NCI-H345 (cell line): ENCODE data around the gene ADAMTSL3.

Experiments used
- DNase-seq: peaks from one replicate; lab custom pipeline; 2025; lab: John Stamatoyannopoulos, UW

ADAMTSL3 gene

DNA sequence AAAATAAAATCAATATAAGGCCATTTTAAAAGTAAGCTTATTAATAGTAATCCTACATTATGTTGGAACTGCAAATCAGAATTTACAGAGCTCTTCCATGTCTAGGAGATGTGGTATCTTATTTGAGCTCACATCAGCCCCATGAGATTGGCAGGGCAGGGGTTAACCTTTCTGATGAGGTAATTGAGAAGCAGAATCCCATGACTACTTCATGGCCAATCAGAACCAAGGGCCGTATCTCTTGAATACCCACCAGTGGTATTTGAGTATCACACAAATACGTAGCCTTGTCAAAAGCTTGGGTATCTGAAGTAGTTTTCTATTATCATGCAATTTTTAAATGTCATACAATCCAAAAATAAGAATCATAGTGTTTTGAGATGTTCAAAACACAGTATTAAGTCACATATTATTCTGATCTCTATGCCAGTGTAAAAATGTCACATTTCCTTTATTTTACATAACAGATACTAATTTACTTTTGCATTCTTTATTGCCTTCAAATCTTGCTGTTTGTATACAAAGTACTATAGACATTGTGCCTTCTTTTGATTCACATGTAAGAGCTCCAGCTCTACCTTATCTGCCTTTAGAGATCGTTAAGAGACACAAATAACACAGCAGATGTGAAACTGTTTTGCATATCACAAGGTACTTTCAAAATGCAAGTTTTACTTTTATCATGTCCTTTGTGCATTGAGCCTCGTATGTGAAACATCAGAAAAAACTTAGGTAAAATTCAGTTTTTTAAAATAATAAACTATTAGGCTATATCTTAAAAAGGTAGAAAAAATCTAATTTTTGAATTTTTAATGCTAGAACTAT lies 329.9 kb downstream of the ADAMTSL3 start:
- no peak for DNase-seq

DNA sequence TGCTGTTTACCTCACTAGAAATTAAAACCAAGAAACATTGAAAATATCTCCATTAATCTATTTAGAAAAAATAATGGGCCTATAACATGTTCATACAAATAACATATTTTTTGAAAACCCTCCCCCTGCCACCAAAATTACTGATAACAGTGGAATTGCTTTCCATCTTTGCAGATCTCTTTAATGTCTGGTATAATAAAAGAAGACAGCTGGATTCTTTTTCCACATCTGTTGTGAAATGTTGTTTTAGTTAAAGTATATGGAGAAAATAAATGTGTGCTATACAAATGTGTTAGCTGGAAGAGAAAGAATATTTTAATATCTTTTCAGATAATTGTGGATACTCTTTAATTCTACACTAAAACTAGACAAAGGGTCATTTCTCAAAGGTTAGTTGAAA lies 330.7 kb downstream of the ADAMTSL3 start:
- no peak for DNase-seq

DNA sequence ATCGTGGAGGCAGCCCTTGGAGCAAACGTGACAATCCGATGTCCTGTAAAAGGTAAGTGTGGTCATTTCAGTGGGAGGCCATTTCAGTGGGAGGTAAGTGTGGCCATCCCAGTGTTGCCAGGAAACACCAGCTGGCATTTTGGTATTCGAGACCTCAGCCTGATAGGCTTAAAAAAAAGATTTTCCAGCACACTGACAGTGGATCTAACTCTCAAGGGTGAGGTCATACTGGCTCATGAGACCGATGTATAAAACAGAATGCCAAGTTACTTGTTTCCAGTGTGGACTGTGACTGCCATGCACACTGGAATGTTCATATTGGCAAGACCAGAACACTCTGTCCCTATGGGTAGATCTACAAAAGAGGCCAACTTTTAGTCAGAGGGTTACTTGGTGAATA lies 337.2 kb downstream of the ADAMTSL3 start:
- no peak for DNase-seq

DNA sequence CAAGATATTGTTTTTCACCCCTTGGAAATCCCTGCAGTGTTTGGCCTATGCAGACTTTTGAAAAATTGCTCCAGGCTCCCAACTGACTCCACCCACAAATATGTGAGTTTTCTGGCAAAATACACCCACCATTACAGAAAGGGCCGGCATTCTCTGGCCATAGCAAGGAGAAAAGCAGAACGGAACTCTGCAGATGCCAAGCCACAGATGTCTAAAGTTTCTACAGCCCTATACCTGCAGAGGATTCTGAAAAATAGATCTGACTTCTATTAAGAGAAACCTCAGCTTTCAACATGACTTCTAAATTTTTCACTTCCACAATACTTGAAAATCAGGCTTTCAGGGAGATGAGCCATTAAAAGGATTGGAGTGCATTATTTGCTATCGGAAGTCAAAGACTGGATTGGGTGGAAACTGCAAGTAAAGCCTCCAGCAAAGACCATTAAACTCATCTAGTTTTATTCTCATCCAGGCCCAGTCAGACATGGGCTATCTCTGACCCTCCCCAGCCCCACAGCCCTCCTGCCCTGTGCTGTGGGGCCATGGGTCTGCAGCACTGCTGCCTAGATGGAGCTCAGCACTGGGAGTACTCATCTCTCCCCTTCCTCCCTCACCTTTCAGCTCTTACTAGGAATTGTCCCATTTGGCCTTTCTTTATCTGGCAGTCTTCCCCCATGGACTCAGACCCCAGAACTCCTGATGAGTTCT lies 338.6 kb downstream of the ADAMTSL3 start:
- no peak for DNase-seq

DNA sequence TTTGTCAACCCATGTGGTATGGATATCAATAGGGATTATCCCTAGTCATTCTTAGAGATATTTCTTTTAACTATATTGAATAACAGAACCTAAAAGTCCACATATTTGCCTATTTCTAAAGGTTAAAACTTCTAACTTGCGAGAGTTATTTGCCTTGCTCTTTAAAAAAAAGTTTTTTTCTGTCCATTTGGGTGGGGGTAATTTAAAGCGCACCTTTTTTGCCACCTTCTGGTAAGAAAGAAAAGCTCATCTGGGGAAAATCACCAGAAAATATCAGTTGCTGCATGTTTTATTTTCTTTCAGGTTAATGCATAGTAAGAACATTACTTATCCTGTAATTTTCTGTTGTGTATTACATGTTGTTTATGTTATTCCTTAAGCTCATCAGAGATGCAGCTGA lies 339.7 kb downstream of the ADAMTSL3 start:
- no peak for DNase-seq

DNA sequence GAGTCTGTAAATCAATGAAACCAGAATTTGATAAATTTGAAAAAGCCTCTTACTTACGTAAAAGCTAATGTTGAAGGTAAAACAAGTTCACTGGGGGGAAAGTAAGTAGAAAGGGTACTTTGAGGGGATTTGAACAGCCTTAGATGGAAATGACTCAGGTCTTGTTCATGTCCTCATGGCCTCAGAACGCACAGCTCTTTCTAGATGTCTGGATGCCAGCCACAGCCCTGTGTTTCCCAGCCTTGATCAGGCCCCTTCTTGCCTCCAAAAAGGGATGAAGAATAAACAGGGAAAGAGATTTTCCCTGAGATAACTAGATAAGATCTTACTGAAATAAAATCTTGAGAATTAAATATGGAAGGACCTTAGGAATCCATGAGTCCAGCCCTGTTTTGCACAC lies 344.6 kb downstream of the ADAMTSL3 start:
- no peak for DNase-seq

DNA sequence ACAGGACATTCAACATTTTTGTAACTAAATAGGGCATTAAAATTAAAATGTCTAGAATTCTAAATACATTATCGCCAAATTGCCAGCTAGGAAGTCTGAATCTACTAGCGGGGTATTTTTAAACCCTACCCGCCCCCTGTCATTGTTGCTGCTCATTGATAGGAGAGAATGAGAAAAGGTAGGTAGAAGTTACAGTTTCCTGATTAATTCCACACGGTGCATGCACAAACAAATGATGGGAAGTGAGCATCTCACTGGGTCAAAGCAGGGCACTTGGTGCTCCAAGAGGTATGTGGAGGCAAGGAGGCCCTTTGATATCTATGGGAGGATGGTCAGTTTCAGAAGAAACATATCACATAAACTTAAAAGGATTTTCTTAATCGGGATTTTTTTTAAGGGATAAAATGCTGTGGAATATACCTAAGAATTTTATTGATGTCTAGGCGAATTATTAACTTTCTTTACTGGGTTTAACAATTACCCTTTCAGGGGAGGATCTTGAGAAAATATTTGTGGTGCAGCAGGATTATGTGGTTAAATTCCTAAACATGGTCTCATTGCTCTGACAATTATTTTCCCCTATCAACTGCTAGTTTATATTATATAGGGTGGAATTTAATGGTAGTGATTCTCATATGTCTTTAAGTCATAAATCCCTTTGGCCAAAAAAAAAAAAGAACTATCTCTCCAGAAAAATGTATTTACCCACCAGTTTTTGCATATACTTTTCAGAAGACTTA lies 345.6 kb downstream of the ADAMTSL3 start:
- DNase-seq = no peak

DNA sequence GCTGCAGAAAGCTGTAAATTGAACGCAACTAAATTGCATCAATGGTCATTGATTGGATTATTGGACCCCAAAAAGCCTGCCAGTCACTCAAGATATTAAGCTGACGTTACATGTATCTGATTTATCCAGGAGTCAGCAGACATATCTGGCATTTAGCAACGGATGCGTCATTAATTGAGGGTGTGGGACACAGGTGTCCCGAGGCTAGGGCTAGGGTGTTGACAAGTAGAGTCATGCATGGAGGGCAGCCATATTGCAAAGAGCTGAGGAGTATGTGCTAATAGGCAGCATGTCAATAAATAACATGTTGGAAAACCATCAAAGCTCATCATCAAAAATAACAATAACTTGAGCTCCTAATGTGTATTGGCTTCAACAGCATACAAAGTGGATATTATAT lies 347.1 kb downstream of the ADAMTSL3 start:
- DNase-seq = no peak

DNA sequence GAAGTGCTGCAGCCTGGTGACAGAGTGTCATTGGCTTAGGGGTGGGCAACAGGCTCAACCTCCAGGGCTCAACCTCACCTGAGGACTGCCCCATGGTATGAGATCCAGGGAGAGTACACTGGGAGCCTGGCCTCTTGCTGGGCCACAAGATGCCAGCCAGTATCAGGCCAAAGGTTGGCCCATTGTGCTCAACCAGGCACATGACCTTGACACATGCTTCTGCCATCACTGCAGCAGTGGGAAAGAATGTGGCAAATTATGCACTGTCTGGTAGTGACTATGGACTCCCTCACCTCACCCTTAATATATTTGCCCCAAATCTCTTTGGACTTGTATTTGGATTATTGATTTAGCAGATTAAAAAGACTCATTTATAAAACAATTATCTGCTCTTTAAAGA lies 347.7 kb downstream of the ADAMTSL3 start:
- DNase-seq = no peak

DNA sequence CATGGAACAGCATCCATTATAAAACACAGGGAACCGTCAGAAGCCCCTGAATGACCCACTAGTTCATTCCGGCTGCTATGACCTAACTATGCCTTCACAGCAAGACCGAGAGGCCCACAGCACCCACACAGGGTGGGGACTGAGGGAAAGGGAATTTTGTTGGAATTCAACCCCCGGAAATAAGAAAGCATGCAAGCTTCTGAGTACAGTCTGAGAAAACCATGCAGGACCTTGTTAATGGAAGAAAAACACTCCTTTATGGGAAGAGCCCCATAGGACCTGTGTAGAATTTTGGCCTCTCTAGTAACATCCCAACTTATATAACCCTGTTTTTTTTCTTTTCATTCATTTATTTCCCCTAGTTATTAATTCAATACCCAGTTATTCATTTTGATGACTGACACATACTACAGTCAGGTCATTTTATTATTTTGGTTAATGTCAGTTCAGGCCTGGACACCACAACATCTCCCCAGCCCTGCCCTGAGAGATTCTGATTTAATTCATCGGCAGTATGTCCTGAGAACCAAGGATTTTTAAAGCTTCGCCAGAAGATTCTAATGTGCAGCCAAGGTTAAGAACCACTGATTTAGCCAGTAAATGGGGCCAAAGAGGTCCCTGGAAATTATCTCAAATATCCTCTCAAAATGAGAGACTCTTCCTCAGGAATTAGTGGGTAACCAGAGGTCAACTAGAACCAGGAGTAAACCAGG lies 350.0 kb downstream of the ADAMTSL3 start:
- no peak for DNase-seq

DNA sequence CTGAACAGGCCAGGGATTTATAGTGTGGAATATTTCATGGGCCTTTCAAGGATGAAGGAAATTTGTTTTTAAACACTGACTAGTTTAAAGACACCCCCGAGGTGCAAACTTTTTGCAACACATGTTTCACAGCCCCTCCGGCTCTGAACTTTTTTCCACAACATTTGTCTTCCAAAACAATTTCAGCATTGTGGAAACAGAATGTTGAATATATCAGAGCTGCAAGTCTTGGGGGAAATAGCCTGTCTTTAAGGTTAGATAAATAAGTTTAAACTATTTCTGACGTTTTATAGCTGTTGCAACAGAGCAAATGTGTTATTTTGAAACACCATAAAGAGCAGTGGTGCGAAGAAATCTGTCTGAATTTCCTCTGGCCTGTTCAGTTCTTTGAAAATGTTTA lies 352.5 kb downstream of the ADAMTSL3 start:
- no peak for DNase-seq

DNA sequence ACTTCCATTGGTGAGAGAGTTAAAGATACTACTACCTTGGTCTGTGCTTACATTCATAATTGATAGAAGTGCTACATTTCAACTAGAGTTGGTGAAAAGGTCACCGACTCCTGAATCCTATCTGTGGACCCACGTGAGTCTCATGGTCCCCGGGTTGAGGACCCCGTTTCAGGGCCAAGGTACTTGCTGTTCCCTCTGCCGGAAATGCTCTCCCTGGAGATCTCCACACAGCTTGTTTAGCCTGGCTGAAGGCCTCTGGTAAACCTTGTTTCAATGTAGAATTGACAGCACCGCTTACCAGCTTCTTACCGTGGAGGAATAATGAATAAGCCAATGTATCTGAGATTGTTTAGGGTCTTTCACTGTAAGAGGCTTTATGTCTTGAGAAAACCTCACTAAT lies 355.7 kb downstream of the ADAMTSL3 start:
- DNase-seq = no peak

DNA sequence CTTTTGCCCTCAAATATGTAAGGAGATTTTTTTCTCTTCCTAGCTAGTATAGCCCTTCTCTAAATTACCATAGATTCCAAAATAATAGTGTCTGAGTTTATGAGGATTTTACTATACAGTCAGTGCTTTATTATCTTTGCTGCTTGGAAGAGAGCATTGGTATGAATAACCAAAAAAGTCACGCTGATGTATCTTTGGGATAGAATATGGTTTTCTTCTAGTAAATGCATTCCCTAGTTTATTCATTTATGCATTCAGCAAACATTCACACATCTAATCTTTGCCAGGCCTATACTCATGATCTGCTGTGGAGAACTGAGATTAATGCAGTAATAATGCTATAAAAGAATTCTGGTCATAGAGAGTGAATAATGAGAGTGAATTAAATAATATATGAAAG lies 356.3 kb downstream of the ADAMTSL3 start:
- DNase-seq = no peak

DNA sequence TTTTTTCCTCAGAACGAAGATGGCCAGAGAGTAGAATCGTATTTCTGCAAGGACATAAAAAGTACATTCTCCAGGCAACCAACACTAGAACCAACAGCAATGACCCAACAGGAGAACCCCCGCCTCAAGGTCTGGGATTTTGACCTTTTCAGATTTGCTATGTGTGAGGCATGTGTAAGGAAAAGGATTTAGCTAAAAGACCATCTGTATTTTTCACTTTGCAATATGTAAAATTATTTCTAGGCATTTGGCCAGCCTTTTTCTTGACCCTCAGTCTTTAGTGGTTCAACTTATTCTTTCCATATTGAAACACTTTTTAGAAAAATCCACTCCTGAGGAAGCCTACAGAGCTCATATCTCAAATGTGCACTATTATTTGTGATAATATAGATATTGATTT lies 362.4 kb downstream of the ADAMTSL3 start:
- no peak for DNase-seq

DNA sequence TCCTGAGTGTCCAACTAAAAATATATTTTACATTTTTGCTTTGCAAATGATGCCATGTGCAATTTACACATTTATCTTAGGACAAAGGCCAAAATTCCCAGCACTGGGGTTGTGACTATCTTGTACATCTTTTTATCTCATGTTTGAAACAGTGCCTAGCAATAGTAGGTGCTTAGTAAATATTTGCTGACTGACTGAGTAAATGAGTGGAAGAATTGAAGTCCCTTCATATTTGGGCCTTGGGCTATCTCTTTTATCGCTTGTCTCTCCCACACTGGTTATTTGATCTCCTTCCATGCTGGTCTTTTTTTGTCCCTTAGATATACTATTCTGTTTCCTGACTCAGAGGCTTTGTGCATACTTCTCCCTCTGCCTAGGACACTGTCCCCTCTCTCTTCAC lies 368.6 kb downstream of the ADAMTSL3 start:
- DNase-seq = no peak

DNA sequence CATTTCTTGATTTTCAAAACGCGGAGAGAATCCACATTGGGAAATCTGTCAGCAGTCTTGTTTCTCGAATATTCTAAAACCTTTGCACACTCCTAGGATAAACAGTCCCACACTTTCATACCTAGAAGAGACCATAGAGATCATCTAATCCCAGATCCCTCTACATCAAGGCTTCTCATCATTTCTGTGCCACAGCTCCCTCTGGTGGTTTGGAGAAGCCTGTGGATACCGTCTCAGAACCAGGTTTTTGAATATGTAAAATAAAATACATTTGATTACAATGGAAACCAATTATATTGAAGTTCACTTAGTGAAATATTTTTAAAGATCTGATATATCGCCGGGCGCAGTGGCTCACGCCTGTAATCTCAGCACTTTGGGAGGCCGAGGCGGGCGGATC lies 369.7 kb downstream of the ADAMTSL3 start:
- DNase-seq = no peak

DNA sequence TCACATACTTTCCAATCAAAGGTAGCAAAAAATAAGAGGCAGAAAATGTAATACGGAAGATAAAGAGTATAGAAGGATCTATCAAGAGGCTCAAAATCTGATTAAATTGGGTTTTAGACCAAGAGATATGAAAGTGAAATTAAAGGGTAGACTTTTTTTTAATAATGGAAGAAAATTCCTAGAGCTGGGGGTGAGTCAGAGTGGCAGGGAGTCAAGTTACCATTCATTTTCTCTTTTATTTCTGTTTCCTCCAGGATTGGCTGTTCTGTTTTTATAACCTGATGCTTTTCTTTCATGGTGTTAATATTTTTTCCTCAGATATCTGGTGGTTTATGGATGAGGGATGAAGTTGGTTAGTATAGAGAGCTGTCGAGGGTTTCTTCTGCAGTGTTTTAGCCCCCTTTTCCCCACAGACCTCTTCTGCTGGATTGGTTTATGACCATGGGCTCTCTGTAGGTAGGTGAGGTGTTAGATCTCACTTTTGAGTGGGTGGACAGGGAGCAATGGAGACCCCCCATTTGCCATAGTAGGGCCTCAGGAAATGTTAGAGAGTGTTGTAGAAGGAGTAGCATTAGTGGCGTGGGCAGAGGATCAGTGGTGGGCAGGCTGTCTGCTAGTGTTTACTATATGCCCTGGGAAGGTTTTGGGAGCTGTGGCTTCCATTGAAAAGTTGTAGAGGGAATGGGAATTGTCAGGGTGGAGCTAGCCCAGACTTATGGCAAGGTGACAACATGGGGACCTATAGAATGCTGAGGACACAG lies 380.1 kb downstream of the ADAMTSL3 start:
- DNase-seq = no peak

DNA sequence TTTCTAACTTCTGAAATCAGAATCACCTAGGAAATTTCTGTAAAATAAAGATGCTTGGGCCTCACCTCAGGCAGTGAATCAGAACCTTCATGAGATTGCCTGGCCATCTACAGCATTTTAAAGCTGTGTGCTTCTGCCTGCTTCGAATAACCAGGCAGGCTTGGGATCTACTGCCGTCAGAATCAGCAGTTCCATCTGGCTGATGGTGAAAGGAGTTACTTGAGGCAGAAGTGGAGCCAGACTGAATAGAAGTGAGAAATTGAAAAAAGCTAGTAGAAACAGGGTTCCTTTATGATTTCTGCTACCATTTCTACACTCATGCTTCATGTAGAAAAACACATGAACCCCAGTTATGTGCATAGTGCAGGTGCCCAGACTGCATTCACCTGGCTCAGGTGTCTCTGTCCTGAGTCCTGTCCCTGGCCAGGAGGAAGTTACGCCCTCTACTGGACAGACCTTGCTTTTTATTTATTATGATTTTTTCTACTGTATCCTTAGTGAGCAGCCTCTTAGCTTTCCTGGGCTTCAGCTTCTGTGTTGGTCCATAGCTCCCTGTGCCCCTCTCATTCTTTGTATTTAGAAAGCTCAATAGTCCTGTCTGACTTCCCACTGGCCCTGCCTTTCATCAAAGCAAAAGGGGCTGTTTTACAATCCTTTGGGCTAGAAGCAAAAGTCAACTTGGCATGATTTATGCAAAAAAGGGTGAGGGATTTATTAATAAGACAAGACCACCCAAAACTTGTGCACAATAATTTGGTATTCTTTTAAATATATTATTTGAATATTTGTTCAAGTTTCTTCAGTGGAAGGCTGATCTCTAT lies 380.9 kb downstream of the ADAMTSL3 start:
- DNase-seq = no peak

DNA sequence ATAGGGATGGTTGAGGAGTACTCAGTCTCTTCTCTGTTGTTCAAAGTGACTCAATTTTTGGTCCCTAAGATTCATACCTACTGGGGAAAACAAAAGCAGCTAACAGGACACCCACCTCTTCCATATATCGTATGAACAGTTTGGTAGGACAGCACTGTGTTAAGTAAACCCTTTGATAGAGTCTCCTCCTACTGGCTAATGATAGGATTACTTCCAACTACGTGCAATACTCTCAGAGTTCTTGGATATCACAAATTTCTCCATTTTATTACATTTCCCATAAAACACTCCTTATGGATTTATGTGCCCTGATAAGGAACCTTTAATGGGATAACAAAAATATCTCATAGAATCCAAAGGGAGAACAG lies 381.5 kb downstream of the ADAMTSL3 start:
- no peak for DNase-seq

DNA sequence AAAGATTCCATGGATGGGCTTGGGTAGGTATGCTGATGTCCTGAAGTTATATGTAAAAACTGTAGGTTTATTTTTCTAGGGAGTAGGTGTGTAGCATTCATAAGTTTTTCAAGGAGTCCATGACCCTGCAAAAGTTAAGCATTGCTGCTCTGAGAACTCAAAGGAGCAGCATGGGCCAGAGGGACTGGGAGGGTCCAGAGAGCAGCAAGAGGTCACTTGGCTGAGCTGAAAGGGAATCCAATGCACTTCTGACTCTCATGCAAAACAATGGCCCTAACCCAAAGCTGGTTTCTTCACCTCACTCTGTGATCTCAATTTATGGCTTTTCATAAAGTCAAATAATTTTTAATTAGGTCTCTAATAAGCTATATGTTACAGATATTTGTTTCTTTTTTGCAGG lies 383.4 kb downstream of the ADAMTSL3 start:
- no peak for DNase-seq
